Stomach (tissue), 4 donors: ENCODE results near the gene TMEM87B.

Source experiments
- CTCF ChIP-seq, 7 experiments: fragments of 450-650 bp in 4 of 7; fragments of 200-600 bp in 3 of 7; sonication (generic) in 3 of 7; IDR thresholded peaks; one replicate each; pipeline ENCODE4 v1.5.1; 2016 to 2019; ENCODE audit warnings: antibody characterized with exemption in 7 of 7, control low read depth in 2 of 7, mild to moderate bottlenecking in 1 of 7
- EP300 ChIP-seq: sonication (generic); formaldehyde crosslinking; IDR thresholded peaks from one replicate; pipeline ENCODE4 v1.6.1; 2017; ENCODE audit warnings: antibody characterized with exemption
- POLR2A ChIP-seq, 4 donors: fragments of 450-650 bp; IDR thresholded peaks; one replicate each; pipeline ENCODE4 v1.6.1; 2016; ENCODE audit warnings: antibody characterized with exemption in 4 of 4, control low read depth in 2 of 4, mild to moderate bottlenecking in 1 of 4, moderate library complexity in 1 of 4
- POLR2AphosphoS5 ChIP-seq, 3 donors: sonication (generic); formaldehyde crosslinking; IDR thresholded peaks; one replicate each; pipeline ENCODE4 v1.6.1; 2016; ENCODE audit warnings: antibody characterized with exemption in 3 of 3

GRCh38 chr2:112024896-112025491 lies 30.1 kb upstream of the TMEM87B start:
- no peak for TF ChIP-seq CTCF (IDR thresholded peaks at IDR 0.05)
- TF ChIP-seq POLR2AphosphoS5 (IDR thresholded peaks at IDR 0.05) = no peak
- no peak for TF ChIP-seq EP300
- TF ChIP-seq POLR2A (IDR thresholded peaks at IDR 0.05) = no peak
